Measurements from ENCODE around the gene MISP3.
"Not testable (repeated sequence)": the region's sequence is repeated elsewhere in the genome, so short reads cannot be mapped to it uniquely, and the experiment has no call there.

Gene MISP3

GRCh38 chr19:14072535-14073260 lies at the start of gene MISP3:
MISP3 (plus strand) TSS chr19:14072786; CDS start chr19:14073310, 524 bp downstream.
- no peak for FAIRE-seq
- DNase-seq (ENCODE audit: low spot score), result no peak

- DNase-seq (ENCODE audit: low spot score) (peak; percentile 64), FAIRE-seq (peak; percentile 58)
Observed at GRCh38 chr19:14023404-14024235, 49.0 kb upstream of the MISP3 start.

GRCh38 chr19:14026652-14027192 lies 45.9 kb upstream of the MISP3 start:
- not testable (repeated sequence) for DNase-seq (ENCODE audit: low spot score); FAIRE-seq

GRCh38 chr19:14027856-14028450 lies 44.6 kb upstream of the MISP3 start, which contains the start of gene RLN3:
RLN3 (plus strand) TSS chr19:14028148; CDS start chr19:14028205, 57 bp downstream.
- DNase-seq (ENCODE audit: low spot score) (no peak), FAIRE-seq (no peak)

- DNase-seq (ENCODE audit: low spot score), result no peak
- no peak for FAIRE-seq
Observed at GRCh38 chr19:14028901-14029300, 43.7 kb upstream of the MISP3 start.

GRCh38 chr19:14030997-14031718 lies 41.4 kb upstream of the MISP3 start:
- DNase-seq (ENCODE audit: low spot score) (no peak), FAIRE-seq (no peak)

- FAIRE-seq (no peak), DNase-seq (ENCODE audit: low spot score) (no peak)
Observed at GRCh38 chr19:14031719-14032480, 40.7 kb upstream of the MISP3 start, which contains the start of gene IL27RA. IL27RA (plus strand) TSS chr19:14031762; CDS start chr19:14031873, 111 bp downstream.

- FAIRE-seq (no peak), DNase-seq (ENCODE audit: low spot score) (no peak)
Observed at GRCh38 chr19:14033946-14034345, 38.6 kb upstream of the MISP3 start.

GRCh38 chr19:14035159-14035558 lies 37.4 kb upstream of the MISP3 start:
- DNase-seq (ENCODE audit: low spot score); FAIRE-seq: not testable (repeated sequence)

- no peak for DNase-seq (ENCODE audit: low spot score)
- FAIRE-seq, result no peak
Observed at GRCh38 chr19:14035706-14036105, 36.9 kb upstream of the MISP3 start.

GRCh38 chr19:14039181-14039580 lies 33.4 kb upstream of the MISP3 start:
- DNase-seq (ENCODE audit: low spot score), result no peak
- FAIRE-seq, result no peak

- FAIRE-seq; DNase-seq (ENCODE audit: low spot score): not testable (repeated sequence)
Observed at GRCh38 chr19:14042659-14043608, 29.7 kb upstream of the MISP3 start.

- FAIRE-seq; DNase-seq (ENCODE audit: low spot score): not testable (repeated sequence)
Observed at GRCh38 chr19:14047866-14048265, 24.7 kb upstream of the MISP3 start.

- no peak for FAIRE-seq
- DNase-seq (ENCODE audit: low spot score), result peak; percentile 14
Observed at GRCh38 chr19:14048443-14049153, 24.0 kb upstream of the MISP3 start.

- DNase-seq (ENCODE audit: low spot score) (no peak), FAIRE-seq (no peak)
Observed at GRCh38 chr19:14050512-14050911, 22.1 kb upstream of the MISP3 start.

- FAIRE-seq; DNase-seq (ENCODE audit: low spot score): not testable (repeated sequence)
Observed at GRCh38 chr19:14050961-14051360, 21.6 kb upstream of the MISP3 start.

- DNase-seq (ENCODE audit: low spot score), result no peak
- no peak for FAIRE-seq
Observed at GRCh38 chr19:14051980-14052379, 20.6 kb upstream of the MISP3 start.

GRCh38 chr19:14052470-14052869 lies 20.1 kb upstream of the MISP3 start:
- no peak for FAIRE-seq
- no peak for DNase-seq (ENCODE audit: low spot score)

All from RCC 7860 (cell line).